Lung (tissue), 16 donors: ENCODE results near the gene CCNG2. TPM values are rescaled to one million over a fixed set of nuclear protein-coding genes. Genes with fewer than 3 reads are reported as not detected.

Experiments
- ATAC-seq: fragments of 200-7000 bp; cut with Tn5 transposase; one replicate; pipeline ENCODE4 v1.9.1; 2020; ENCODE audit warnings: moderate number of reproducible peaks; ENCODE audit not compliant: insufficient read depth, low FRiP score
- DNase-seq, 3 donors: peaks; one replicate each; pipeline ENCODE4 v3.0.0-alpha.2; 2013 to 2017
- H3K27ac ChIP-seq, 2 donors: one replicate each; pipeline ENCODE4 v1.5.1; 2013; ENCODE audit warnings: mild to moderate bottlenecking in 2 of 2, moderate library complexity in 2 of 2, control low read depth in 1 of 2, inconsistent platforms in 1 of 2, low read depth in 1 of 2, low read length in 1 of 2
- H3K27me3 ChIP-seq, 3 donors: one replicate each; pipeline ENCODE4 v1.5.1; 2013; ENCODE audit warnings: low read length in 2 of 3; ENCODE audit not compliant: control insufficient read depth in 3 of 3, insufficient read depth in 3 of 3
- H3K36me3 ChIP-seq, 4 donors: one replicate each; pipeline ENCODE4 v1.5.1; 2013; ENCODE audit warnings: low read length in 4 of 4, mild to moderate bottlenecking in 1 of 4, moderate library complexity in 1 of 4; ENCODE audit not compliant: control insufficient read depth in 4 of 4, insufficient read depth in 4 of 4
- H3K4me1 ChIP-seq, 5 donors: one replicate each; pipeline ENCODE4 v1.5.1; 2013; ENCODE audit warnings: low read length in 5 of 5, mild to moderate bottlenecking in 2 of 5, moderate library complexity in 1 of 5; ENCODE audit not compliant: control insufficient read depth in 5 of 5, insufficient read depth in 5 of 5
- H3K4me3 ChIP-seq: one replicate; pipeline ENCODE4 v1.5.1; 2013; ENCODE audit warnings: mild to moderate bottlenecking, control low read depth, moderate library complexity
- H3K9ac ChIP-seq, 2 donors: one replicate each; pipeline ENCODE4 v1.5.1; 2013; ENCODE audit warnings: low read length in 2 of 2, control low read depth in 1 of 2; ENCODE audit not compliant: insufficient read depth in 1 of 2
- H3K9me3 ChIP-seq, 4 donors: one replicate each; pipeline ENCODE4 v1.5.1; 2013; ENCODE audit warnings: low read length in 3 of 4, mild to moderate bottlenecking in 1 of 4, moderate library complexity in 1 of 4; ENCODE audit not compliant: control insufficient read depth in 4 of 4, insufficient read depth in 3 of 4
- CTCF ChIP-seq: IDR thresholded peaks from 2 replicates; pipeline ENCODE4 v1.5.1; 2012; ENCODE audit warnings: mild to moderate bottlenecking; ENCODE audit errors: control extremely low read depth, extremely low read depth
- WGBS, 2 donors: extraction: QIAGEN DNeasy Blood & Tissue Kit; methylation state at CpG; one replicate each; pipeline ENCODE4 v1.1.7; 2013; 5-methylcytosine and 5-hydroxymethylcytosine counted together
- long read RNA-seq, 5 donors: transcript quantifications; one replicate each; lab custom pipeline, GENCODE V29; 2026
- polyA plus RNA-seq, 2 donors: library from polyadenylated mRNA; stranded (reverse); fragments of 200-250 nt; gene quantifications; one replicate each; pipeline ENCODE4 v1.2.1, GENCODE V29; 2013
- total RNA-seq, 2 donors: library from RNA; depleted of rRNA in 1 of 2; stranded (reverse); fragments of >200 nt in 1 of 2; gene quantifications; one replicate each; pipeline ENCODE4 v1.2.1, GENCODE V29; 2014 to 2021
- donor health status: control.
- donor health status: control.
- donor health status: Bipolar disorder and iron deficiency.
- donor health status: healthy.
- donor health status: DM: yes; HTN: yes; CAD: no.

CCNG2 gene
- total RNA-seq (10 to 100 TPM; 26.3 to 92.7 TPM), polyA plus RNA-seq (10 to 100 TPM in 1 of 2 donors, 1 to 10 TPM in 1; 9.6 to 25.4 TPM)
- long read RNA-seq, donor 1, full-length matches to known transcripts: 20 of 133 reads
- long read RNA-seq, donor 1, partial matches to known transcripts: 107 of 133 reads
- long read RNA-seq, donor 1, other reads (novel, unspliced or antisense): 6 of 133 reads
- long read RNA-seq, donor 2, full-length matches to known transcripts: 6 of 6 reads
- long read RNA-seq, donor 2, partial matches to known transcripts: 0 of 6 reads
- long read RNA-seq, donor 2, other reads (novel, unspliced or antisense): 0 of 6 reads
- long read RNA-seq, donor 3, full-length matches to known transcripts: 7 of 7 reads
- long read RNA-seq, donor 3, partial matches to known transcripts: 0 of 7 reads
- long read RNA-seq, donor 3, other reads (novel, unspliced or antisense): 0 of 7 reads
- long read RNA-seq, donor 4, full-length matches to known transcripts: 5 of 55 reads
- long read RNA-seq, donor 4, partial matches to known transcripts: 50 of 55 reads
- long read RNA-seq, donor 4, other reads (novel, unspliced or antisense): 0 of 55 reads
- long read RNA-seq, donor 5, full-length matches to known transcripts: 18 of 50 reads
- long read RNA-seq, donor 5, partial matches to known transcripts: 32 of 50 reads
- long read RNA-seq, donor 5, other reads (novel, unspliced or antisense): 0 of 50 reads

GRCh38 chr4:77156912-77157858 lies at the start of gene CCNG2:
CCNG2 (plus strand) TSS chr4:77157207; CDS start chr4:77158533, 1,326 bp downstream.
- 0% methylated on average over 88 to 94 of the region's 94 CpGs for WGBS, 2 donors
- H3K27me3 ChIP-seq: no peaks in the 10 kb centered on the region
- H3K9ac ChIP-seq: peak within 1 kb of the TSS; percentile 64 to 96
- H3K27ac ChIP-seq: peak within 1 kb of the TSS; percentile 86 to 87
- DNase-seq: peak; percentile 96 to 99 (median 99)
- H3K4me3 ChIP-seq: peak within 1 kb of the TSS; percentile 72
- peaks cover 0 to 50% (median 1%) of the 10 kb centered on the region in 5 donors for H3K4me1 ChIP-seq
- ATAC-seq: peak; percentile 65
- no peak for TF ChIP-seq CTCF
- H3K36me3 ChIP-seq: peaks cover 3 to 19% (median 10%) of the 10 kb centered on the region in 4 donors
- no peaks in the 10 kb centered on the region for H3K9me3 ChIP-seq

- Histone ChIP-seq H3K9me3 (no peaks in the 10 kb centered on the region), H3K27ac (no peak overlapping the region), H3K36me3 (no peaks in the 10 kb centered on the region), H3K27me3 (no peaks in the 10 kb centered on the region), H3K4me1 (no peaks in the 10 kb centered on the region), H3K9ac (no peak overlapping the region), H3K4me3 (no peak overlapping the region)
- DNase-seq: no peak
- no peak for TF ChIP-seq CTCF
- 68 to 95% methylated on average over 1 of the region's 1 CpG for WGBS, 2 donors
- no peak for ATAC-seq
Observed at GRCh38 chr4:77110730-77111129, 46.3 kb upstream of the CCNG2 start.

GRCh38 chr4:77113069-77113468 lies 43.9 kb upstream of the CCNG2 start:
- Histone ChIP-seq H3K27ac (no peak overlapping the region), H3K9ac (no peak overlapping the region), H3K36me3 (no peaks in the 10 kb centered on the region), H3K4me3 (no peak overlapping the region), H3K27me3 (no peaks in the 10 kb centered on the region), H3K9me3 (no peaks in the 10 kb centered on the region), H3K4me1 (no peaks in the 10 kb centered on the region)
- ATAC-seq (no peak), DNase-seq (no peak)
- TF ChIP-seq CTCF: no peak
- WGBS, 2 donors: 96% methylated on average over 29 of the region's 29 CpGs
